ENCODE measurements around the gene MFSD6.

MFSD6 gene

DNA sequence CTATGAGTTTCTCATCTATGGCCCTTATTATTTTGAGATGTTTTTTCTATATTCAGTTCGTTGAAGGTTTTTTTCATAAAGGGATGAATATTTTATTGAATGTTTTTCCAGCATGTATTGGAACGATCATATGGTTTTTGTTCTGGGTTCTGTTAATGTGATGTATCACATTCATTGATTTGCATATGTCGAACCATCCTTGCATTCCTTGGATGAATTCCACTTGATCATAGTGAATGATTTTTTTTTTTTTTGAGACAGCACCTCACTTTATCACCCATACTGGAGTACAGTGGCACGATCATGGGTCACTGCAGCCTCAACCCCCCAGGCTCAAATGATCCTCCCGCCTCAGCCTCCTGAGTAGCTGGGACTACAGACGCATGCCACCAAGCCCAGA, 131.9 kb downstream of the MFSD6 start:
- peaks cover 17% of the 10 kb centered on the region for H3K4me1 ChIP-seq (ENCODE audit: control insufficient read depth, low read depth, low read length)
- H3K36me3 ChIP-seq (ENCODE audit: control insufficient read depth, low read depth, low read length): no peaks in the 10 kb centered on the region
- H3K27ac ChIP-seq (ENCODE audit: low read length): no peak overlapping the region
- H3K27me3 ChIP-seq (ENCODE audit: control insufficient read depth, insufficient read depth, low read length): no peaks in the 10 kb centered on the region
- no peak overlapping the region for H3K4me3 ChIP-seq (ENCODE audit: low read length)
- no peak overlapping the region for H3K9ac ChIP-seq (ENCODE audit: low read length)
- H3K9me3 ChIP-seq (ENCODE audit: control insufficient read depth, low read depth, low read length): peaks cover 16% of the 10 kb centered on the region

DNA sequence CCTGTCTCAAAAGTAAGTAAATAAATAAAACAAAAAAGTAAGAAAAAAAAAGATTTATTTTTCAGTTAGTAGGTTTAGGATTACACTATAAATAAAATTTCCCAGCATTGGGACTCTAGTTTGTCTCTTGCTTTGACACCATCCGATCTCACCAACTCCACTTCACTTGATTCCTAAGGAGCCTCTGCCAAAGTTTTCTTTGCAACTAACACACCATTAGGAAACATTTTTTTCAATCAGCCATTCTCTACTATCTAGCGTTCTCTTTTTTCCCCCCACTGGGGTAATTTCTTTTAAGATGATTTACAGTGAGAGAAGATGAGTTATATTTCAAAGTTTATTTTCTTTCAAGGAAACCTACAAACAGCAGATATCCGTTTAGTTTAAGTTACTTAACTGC, 136.9 kb downstream of the MFSD6 start:
- Histone ChIP-seq H3K27me3 (ENCODE audit: control insufficient read depth, insufficient read depth, low read length) (no peaks in the 10 kb centered on the region), H3K4me3 (ENCODE audit: low read length) (no peak overlapping the region)

DNA sequence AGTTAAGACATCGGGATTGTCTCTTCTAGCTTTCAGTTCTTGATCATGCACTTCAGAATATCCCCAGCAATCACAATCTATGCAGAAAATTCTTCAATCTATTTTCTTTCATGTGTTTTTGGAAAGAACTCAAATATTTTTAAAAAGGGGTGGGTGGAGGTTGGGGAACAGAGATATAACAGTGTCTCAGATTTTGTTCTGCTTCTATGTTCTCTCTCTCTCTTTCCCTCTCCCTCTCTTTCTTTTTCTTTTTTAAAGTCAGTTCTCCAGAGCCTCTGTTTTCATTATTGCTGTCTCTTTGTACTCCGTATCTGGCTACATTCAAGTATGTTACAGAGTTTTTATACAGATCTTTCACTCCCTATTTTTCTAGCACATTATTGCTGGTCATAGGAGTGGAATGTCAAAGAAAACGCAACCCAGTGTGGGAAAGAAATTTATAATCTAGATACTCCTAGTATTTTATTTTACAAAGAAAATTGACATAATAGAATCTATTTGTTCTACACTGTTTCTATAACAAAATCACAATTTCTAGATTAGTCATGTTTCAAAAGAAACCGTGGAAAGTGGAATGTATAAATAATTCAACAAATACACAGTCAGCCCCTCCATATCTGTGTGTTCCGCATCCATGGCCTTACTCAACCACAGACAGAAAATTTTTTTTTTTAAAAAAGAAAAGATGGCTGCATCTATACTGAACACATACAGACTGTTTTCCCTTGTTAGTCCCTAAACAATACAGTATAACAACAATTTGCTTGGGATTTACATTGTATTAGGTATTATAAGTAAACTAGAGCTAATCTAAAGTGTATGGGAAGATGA, 137.6 kb downstream of the MFSD6 start:
- Histone ChIP-seq H3K4me1 (ENCODE audit: control insufficient read depth, low read depth, low read length) (no peaks in the 10 kb centered on the region), H3K27me3 (ENCODE audit: control insufficient read depth, insufficient read depth, low read length) (no peaks in the 10 kb centered on the region), H3K27ac (ENCODE audit: low read length) (no peak overlapping the region), H3K9ac (ENCODE audit: low read length) (no peak overlapping the region), H3K36me3 (ENCODE audit: control insufficient read depth, low read depth, low read length) (no peaks in the 10 kb centered on the region), H3K9me3 (ENCODE audit: control insufficient read depth, low read depth, low read length) (no peaks in the 10 kb centered on the region), H3K4me3 (ENCODE audit: low read length) (no peak overlapping the region)

More for the DNA sequence above, 136.9 kb downstream of the MFSD6 start:
- Histone ChIP-seq H3K9ac (ENCODE audit: low read length) (no peak overlapping the region), H3K9me3 (ENCODE audit: control insufficient read depth, low read depth, low read length) (peaks cover 7% of the 10 kb centered on the region), H3K4me1 (ENCODE audit: control insufficient read depth, low read depth, low read length) (no peaks in the 10 kb centered on the region), H3K27ac (ENCODE audit: low read length) (no peak overlapping the region), H3K36me3 (ENCODE audit: control insufficient read depth, low read depth, low read length) (no peaks in the 10 kb centered on the region)

DNA sequence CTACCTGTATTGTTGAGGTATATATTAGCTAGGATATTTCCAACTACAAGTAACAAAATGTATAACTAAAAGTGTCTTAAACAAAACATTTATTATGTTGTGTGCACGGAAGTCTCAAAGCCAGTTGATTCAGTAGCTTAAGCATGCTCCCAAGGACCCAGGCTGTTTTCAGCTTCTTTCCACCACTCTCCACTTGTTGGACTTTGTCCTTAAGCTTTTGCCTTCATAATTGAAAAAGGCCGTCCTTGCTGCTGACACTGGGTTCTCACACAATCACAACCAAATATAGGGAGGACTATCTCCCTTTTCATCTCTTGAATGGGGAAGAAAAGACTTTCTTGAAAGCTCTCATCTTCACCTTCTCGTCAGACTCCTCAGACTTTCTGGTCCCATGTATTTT, 138.6 kb downstream of the MFSD6 start:
- no peak overlapping the region for H3K9ac ChIP-seq (ENCODE audit: low read length)
- no peaks in the 10 kb centered on the region for H3K27me3 ChIP-seq (ENCODE audit: control insufficient read depth, insufficient read depth, low read length)
- no peak overlapping the region for H3K27ac ChIP-seq (ENCODE audit: low read length)
- no peaks in the 10 kb centered on the region for H3K9me3 ChIP-seq (ENCODE audit: control insufficient read depth, low read depth, low read length)
- H3K4me3 ChIP-seq (ENCODE audit: low read length): no peak overlapping the region
- no peaks in the 10 kb centered on the region for H3K4me1 ChIP-seq (ENCODE audit: control insufficient read depth, low read depth, low read length)
- H3K36me3 ChIP-seq (ENCODE audit: control insufficient read depth, low read depth, low read length): no peaks in the 10 kb centered on the region

DNA sequence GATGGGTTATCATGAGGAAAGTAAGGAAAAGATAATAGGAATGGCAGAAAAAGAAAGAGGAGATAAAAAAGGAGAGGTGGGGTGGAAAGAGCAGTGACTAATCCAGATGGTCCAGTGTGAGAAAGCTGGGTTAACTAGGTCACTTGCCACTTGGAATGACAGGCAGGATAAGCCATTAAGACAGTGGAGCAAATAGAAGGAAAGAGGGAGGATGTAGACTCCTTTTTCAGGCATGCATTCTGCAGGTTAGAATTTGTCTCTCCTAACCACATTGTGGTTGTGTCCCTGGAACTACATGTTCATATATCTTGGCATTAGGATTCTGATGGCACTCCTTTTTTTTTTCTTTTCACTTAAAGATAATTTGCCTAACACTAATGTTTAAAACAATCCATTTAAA, 139.7 kb downstream of the MFSD6 start:
- H3K27me3 ChIP-seq (ENCODE audit: control insufficient read depth, insufficient read depth, low read length): no peaks in the 10 kb centered on the region
- no peaks in the 10 kb centered on the region for H3K9me3 ChIP-seq (ENCODE audit: control insufficient read depth, low read depth, low read length)
- no peak overlapping the region for H3K27ac ChIP-seq (ENCODE audit: low read length)
- no peaks in the 10 kb centered on the region for H3K36me3 ChIP-seq (ENCODE audit: control insufficient read depth, low read depth, low read length)
- no peak overlapping the region for H3K4me3 ChIP-seq (ENCODE audit: low read length)
- H3K9ac ChIP-seq (ENCODE audit: low read length): no peak overlapping the region
- H3K4me1 ChIP-seq (ENCODE audit: control insufficient read depth, low read depth, low read length): no peaks in the 10 kb centered on the region

DNA sequence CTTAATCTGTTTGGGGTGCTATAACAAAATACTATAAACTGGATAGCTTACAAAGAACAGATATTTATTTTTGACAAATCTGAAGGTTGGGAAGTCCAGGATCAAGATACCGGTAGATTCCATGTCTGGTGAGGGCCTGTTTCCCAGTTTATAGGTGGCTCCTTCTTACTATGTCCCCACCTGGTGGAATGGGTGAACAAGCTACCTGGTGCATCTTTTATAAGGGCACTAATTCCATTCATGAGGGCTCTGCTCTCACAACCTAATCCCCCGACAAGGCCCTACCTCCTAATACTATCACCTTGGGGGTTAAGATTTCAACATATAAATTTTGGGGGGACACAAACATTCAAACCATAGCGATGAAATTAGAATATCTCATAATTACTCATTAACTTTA, 142.0 kb downstream of the MFSD6 start:
- H3K27ac ChIP-seq (ENCODE audit: low read length): no peak overlapping the region
- no peak overlapping the region for H3K9ac ChIP-seq (ENCODE audit: low read length)
- no peaks in the 10 kb centered on the region for H3K27me3 ChIP-seq (ENCODE audit: control insufficient read depth, insufficient read depth, low read length)
- H3K4me3 ChIP-seq (ENCODE audit: low read length): no peak overlapping the region
- no peaks in the 10 kb centered on the region for H3K36me3 ChIP-seq (ENCODE audit: control insufficient read depth, low read depth, low read length)
- no peaks in the 10 kb centered on the region for H3K4me1 ChIP-seq (ENCODE audit: control insufficient read depth, low read depth, low read length)
- no peaks in the 10 kb centered on the region for H3K9me3 ChIP-seq (ENCODE audit: control insufficient read depth, low read depth, low read length)

All from iPS-18a (cell line).